ENCODE measurements around the gene ANKDD1B. TPM values are rescaled to one million over a fixed set of nuclear protein-coding genes. Genes with fewer than 3 reads are reported as not detected.

Gene ANKDD1B
- total and polyA plus RNA-seq, 2 experiments from 2014 or later, result 0.15 TPM; not detected in 1

DNA sequence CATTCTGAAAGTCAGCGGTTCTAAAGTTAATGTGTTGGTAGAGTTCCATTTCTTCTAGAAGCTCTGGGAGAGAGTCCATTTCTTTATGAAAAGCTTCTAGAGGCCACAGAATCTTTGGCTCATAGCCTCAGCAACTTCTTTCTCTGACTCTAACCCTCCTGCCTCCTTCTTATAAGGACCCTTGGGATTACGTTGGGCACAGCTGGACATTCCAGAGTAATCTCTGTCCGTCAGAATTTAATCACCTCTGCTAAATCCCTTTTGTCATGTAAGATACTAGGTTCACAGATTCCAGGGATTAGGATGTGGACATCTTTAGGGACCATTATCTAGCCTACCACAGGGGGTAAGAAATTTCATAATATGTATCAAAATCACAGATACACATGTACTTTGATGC lies 22.6 kb upstream of the ANKDD1B start:
- no peak for TF ChIP-seq EZH2 (IDR thresholded peaks at IDR 0.05; ENCODE audit: insufficient read depth, poor library complexity, severe bottlenecking)
- no peak for TF ChIP-seq EZH2phosphoT487 (IDR thresholded peaks at IDR 0.05; ENCODE audit: insufficient read depth, low read depth)
- 89 to 98% methylated on average over 3 of the region's 3 CpGs for WGBS, 2 experiments (ENCODE audit: low coverage in 1 of 2, low lambda C conversion rate in 2 of 2, missing lambda C conversion rate in 2 of 2)
- no peak overlapping the region for H3K4me3 ChIP-seq
- H3K79me2 ChIP-seq (ENCODE audit: insufficient read depth), result no peaks in the 10 kb centered on the region
- no peaks in the 10 kb centered on the region for H4K20me1 ChIP-seq (ENCODE audit: insufficient read depth)
- H3K9me2 ChIP-seq (ENCODE audit: insufficient read depth), result no peaks in the 10 kb centered on the region
- DNase-seq, result no peak
- no peaks in the 10 kb centered on the region for H3K4me1 ChIP-seq (ENCODE audit: insufficient read depth)
- no peaks in the 10 kb centered on the region for H3F3A ChIP-seq (ENCODE audit: insufficient read depth)
- H3K9me3 ChIP-seq (ENCODE audit: low read depth), result no peaks in the 10 kb centered on the region
- H3K27ac ChIP-seq, result no peak overlapping the region
- H3K9ac ChIP-seq, result no peak overlapping the region
- no peak overlapping the region for H2AFZ ChIP-seq
- peaks cover 44% of the 10 kb centered on the region for H3K36me3 ChIP-seq (ENCODE audit: low read depth)
- in situ Hi-C loops (cut with MboI), result no loop called here
- no peak overlapping the region for H3K4me2 ChIP-seq (ENCODE audit: unreplicated experiment)
- no peaks in the 10 kb centered on the region for H3K27me3 ChIP-seq (replicated peaks; ENCODE audit: insufficient read depth)

- Histone ChIP-seq H3K9me3 (ENCODE audit: low read depth) (no peaks in the 10 kb centered on the region), H3K4me1 (ENCODE audit: insufficient read depth) (no peaks in the 10 kb centered on the region), H3K9ac (no peak overlapping the region), H2AFZ (no peak overlapping the region), H3K79me2 (ENCODE audit: insufficient read depth) (no peaks in the 10 kb centered on the region), H4K20me1 (ENCODE audit: insufficient read depth) (no peaks in the 10 kb centered on the region), H3F3A (ENCODE audit: insufficient read depth) (no peaks in the 10 kb centered on the region), H3K4me2 (ENCODE audit: unreplicated experiment) (no peak overlapping the region), H3K27me3 (replicated peaks; ENCODE audit: insufficient read depth) (no peaks in the 10 kb centered on the region), H3K4me3 (no peak overlapping the region), H3K27ac (no peak overlapping the region), H3K9me2 (ENCODE audit: insufficient read depth) (no peaks in the 10 kb centered on the region), H3K36me3 (ENCODE audit: low read depth) (peaks cover 26% of the 10 kb centered on the region; the same call in 1 of the 2 replicates)
- TF ChIP-seq EZH2 (IDR thresholded peaks at IDR 0.05; ENCODE audit: insufficient read depth, poor library complexity, severe bottlenecking) (no peak), EZH2phosphoT487 (IDR thresholded peaks at IDR 0.05; ENCODE audit: insufficient read depth, low read depth) (no peak)
- in situ Hi-C loops (cut with MboI), result no loop called here
- no peak for DNase-seq
Observed at GRCh38 chr5:75600535-75600934, 10.7 kb upstream of the ANKDD1B start.

DNA sequence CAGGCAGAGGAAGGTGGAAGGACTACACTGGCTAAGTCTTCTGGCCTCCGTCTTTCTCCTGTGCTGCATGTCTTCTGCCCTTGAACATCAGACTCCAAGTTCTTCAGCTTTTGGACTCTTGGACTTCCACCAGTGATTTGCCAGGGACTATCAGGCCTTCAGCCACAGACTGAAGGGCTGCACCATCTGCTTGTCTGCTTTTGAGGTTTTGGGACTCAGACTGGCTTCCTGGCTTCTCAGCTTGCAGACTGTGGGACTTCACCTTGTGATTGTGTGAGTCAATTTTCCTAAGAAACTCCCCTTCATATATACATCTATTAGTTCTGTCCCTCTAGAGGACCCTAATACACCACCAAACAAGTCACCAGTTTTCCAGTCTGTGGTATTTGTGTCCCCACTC lies 9.7 kb upstream of the ANKDD1B start:
- Histone ChIP-seq H3K4me1 (ENCODE audit: insufficient read depth) (no peaks in the 10 kb centered on the region), H3K9ac (no peak overlapping the region), H3K4me2 (ENCODE audit: unreplicated experiment) (no peak overlapping the region), H3K9me3 (ENCODE audit: low read depth) (no peaks in the 10 kb centered on the region), H3K27me3 (replicated peaks; ENCODE audit: insufficient read depth) (no peaks in the 10 kb centered on the region), H3F3A (ENCODE audit: insufficient read depth) (no peaks in the 10 kb centered on the region), H3K79me2 (ENCODE audit: insufficient read depth) (no peaks in the 10 kb centered on the region), H3K36me3 (ENCODE audit: low read depth) (peaks cover 19% of the 10 kb centered on the region; the same call in 1 of the 2 replicates), H3K27ac (no peak overlapping the region), H3K9me2 (ENCODE audit: insufficient read depth) (no peaks in the 10 kb centered on the region), H2AFZ (no peak overlapping the region), H3K4me3 (no peak overlapping the region), H4K20me1 (ENCODE audit: insufficient read depth) (no peaks in the 10 kb centered on the region)
- no peak for DNase-seq
- in situ Hi-C loops (cut with MboI), result no loop called here
- TF ChIP-seq EZH2 (IDR thresholded peaks at IDR 0.05; ENCODE audit: insufficient read depth, poor library complexity, severe bottlenecking) (no peak), EZH2phosphoT487 (IDR thresholded peaks at IDR 0.05; ENCODE audit: insufficient read depth, low read depth) (no peak)
- 100% methylated on average over 1 of the region's 1 CpG for WGBS, 2 experiments (ENCODE audit: low coverage in 1 of 2, low lambda C conversion rate in 2 of 2, missing lambda C conversion rate in 2 of 2)

DNA sequence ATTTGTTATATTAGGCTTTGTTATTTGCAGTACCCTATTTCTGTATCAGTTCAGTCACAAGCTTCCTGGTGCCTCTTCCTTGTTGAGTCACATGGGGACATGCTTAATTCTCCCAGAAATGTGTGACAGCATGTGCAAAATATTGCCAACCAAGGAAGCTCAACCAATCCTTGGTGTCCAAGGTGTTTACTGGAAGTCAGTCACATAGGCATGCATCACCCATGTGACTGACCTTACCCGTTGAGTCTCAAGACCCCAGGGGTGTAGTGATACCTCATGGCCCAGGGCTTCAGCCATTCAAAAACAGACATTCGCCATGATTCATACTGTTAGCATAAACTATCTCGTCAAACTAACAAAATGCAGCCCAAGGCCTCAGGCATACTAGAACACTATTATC lies 9.3 kb upstream of the ANKDD1B start:
- DNase-seq, result peak; percentile 26
- TF ChIP-seq EZH2phosphoT487 (IDR thresholded peaks at IDR 0.05; ENCODE audit: insufficient read depth, low read depth) (no peak), EZH2 (IDR thresholded peaks at IDR 0.05; ENCODE audit: insufficient read depth, poor library complexity, severe bottlenecking) (no peak)
- Histone ChIP-seq H3K4me3 (no peak overlapping the region), H3K4me2 (ENCODE audit: unreplicated experiment) (no peak overlapping the region), H3K9me3 (ENCODE audit: low read depth) (no peaks in the 10 kb centered on the region), H3K9me2 (ENCODE audit: insufficient read depth) (no peaks in the 10 kb centered on the region), H3K36me3 (ENCODE audit: low read depth) (peaks cover 15% of the 10 kb centered on the region; the same call in 1 of the 2 replicates), H2AFZ (no peak overlapping the region), H3K4me1 (ENCODE audit: insufficient read depth) (no peaks in the 10 kb centered on the region), H3K9ac (no peak overlapping the region), H4K20me1 (ENCODE audit: insufficient read depth) (no peaks in the 10 kb centered on the region), H3F3A (ENCODE audit: insufficient read depth) (no peaks in the 10 kb centered on the region), H3K27ac (no peak overlapping the region), H3K79me2 (ENCODE audit: insufficient read depth) (no peaks in the 10 kb centered on the region), H3K27me3 (replicated peaks; ENCODE audit: insufficient read depth) (no peaks in the 10 kb centered on the region)
- in situ Hi-C loops (cut with MboI), result no loop called here
- WGBS, 2 experiments (ENCODE audit: low coverage in 1 of 2, low lambda C conversion rate in 2 of 2, missing lambda C conversion rate in 2 of 2), result 72 to 75% methylated on average over 3 of the region's 3 CpGs

DNA sequence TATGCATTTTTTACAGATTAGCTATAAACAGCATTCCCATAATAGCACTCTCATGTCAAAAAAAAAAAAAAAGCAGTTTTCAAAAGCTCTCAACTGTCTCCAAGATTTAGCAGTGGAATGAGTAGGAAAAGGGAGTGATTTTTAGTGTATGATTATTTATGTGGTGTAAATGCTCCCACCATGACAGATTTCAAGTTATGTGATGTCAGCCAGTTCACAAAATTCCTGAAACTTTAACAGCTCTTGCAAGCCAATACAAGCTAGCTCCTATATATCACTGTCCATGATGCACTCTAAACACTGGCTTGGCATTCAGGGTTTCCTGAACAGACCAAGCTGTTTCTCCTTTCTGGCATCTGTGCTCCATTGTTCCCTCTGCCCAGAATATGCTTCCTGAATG lies 7.9 kb upstream of the ANKDD1B start:
- peak; percentile 12 for DNase-seq
- Histone ChIP-seq H3K79me2 (ENCODE audit: insufficient read depth) (no peaks in the 10 kb centered on the region), H3K27me3 (replicated peaks; ENCODE audit: insufficient read depth) (no peaks in the 10 kb centered on the region), H3K4me2 (ENCODE audit: unreplicated experiment) (no peak overlapping the region), H3K9ac (no peak overlapping the region), H3K27ac (no peak overlapping the region), H3K9me3 (ENCODE audit: low read depth) (no peaks in the 10 kb centered on the region), H3K4me1 (ENCODE audit: insufficient read depth) (no peaks in the 10 kb centered on the region), H3F3A (ENCODE audit: insufficient read depth) (no peaks in the 10 kb centered on the region), H3K36me3 (ENCODE audit: low read depth) (peaks cover 12% of the 10 kb centered on the region; the same call in 1 of the 2 replicates), H2AFZ (no peak overlapping the region), H3K4me3 (no peak overlapping the region), H4K20me1 (ENCODE audit: insufficient read depth) (no peaks in the 10 kb centered on the region), H3K9me2 (ENCODE audit: insufficient read depth) (no peaks in the 10 kb centered on the region)
- TF ChIP-seq EZH2phosphoT487 (IDR thresholded peaks at IDR 0.05; ENCODE audit: insufficient read depth, low read depth), result no peak
- no peak for TF ChIP-seq EZH2 (IDR thresholded peaks at IDR 0.05; ENCODE audit: insufficient read depth, poor library complexity, severe bottlenecking)
- in situ Hi-C loops (cut with MboI), result no loop called here

Data from GM23248 (cell line).